Motor neuron (in vitro differentiated cells): Measurements from ENCODE around the gene PLCB1. TPM values are rescaled to one million over a fixed set of nuclear protein-coding genes. Genes with fewer than 3 reads are reported as not detected.

Experiments
- ATAC-seq, 8 experiments: fragments of 200-7000 bp; cut with Tn5 transposase; replicated peaks in 6 of 8; 2 replicates each; pipeline ENCODE4 v1.8.0; 2021; ENCODE audit warnings: mild to moderate bottlenecking in 8 of 8, moderate library complexity in 8 of 8
- H3K27ac ChIP-seq, 2 donors: fragments of 250-450 bp; sonication (Bioruptor Pico); 2 replicates each; pipeline ENCODE4 v1.9.0; 2021; ENCODE audit warnings: antibody characterized with exemption in 2 of 2, mild to moderate bottlenecking in 2 of 2, moderate library complexity in 1 of 2
- H3K4me1 ChIP-seq, 2 donors: fragments of 250-450 bp; sonication (Bioruptor Pico); replicated peaks in 1 of 2; 2 replicates each; pipeline ENCODE4 v1.6.1; 2021; ENCODE audit warnings: antibody characterized with exemption in 2 of 2, mild to moderate bottlenecking in 2 of 2, moderate library complexity in 1 of 2
- H3K4me3 ChIP-seq, 5 donors: fragments of 250-450 bp; sonication (Bioruptor Pico); 2 replicates each; pipeline ENCODE4 v1.9.0; 2021; ENCODE audit warnings: antibody characterized with exemption in 5 of 5, mild to moderate bottlenecking in 5 of 5, moderate library complexity in 4 of 5
- WGBS, 10 experiments: fragments of 450-650 bp; shearing (Covaris generic); methylation state at CpG; one replicate each; pipeline ENCODE4 v1.0.0; 2022; 5-methylcytosine and 5-hydroxymethylcytosine counted together
- in situ Hi-C, 9 experiments: fragments of 400-800 bp; cut with MboI; loops; one replicate each; pipeline ENCODE4 v1.15.0; 2021; ENCODE audit warnings: low sequenced_read_pairs in 9 of 9, low pct_unique_long_range_greater_than_20kb in 2 of 9; ENCODE audit not compliant: unreplicated experiment in 9 of 9
- total RNA-seq, 8 experiments: library from RNA; unstranded; fragments of 300-600 nt; gene quantifications; 2 replicates each; pipeline versions ENCODE4 v1.2.3 to v1.2.4, GENCODE V29; 2022

PLCB1 gene
- total RNA-seq, 8 experiments from 2014 or later: 7.7 to 65.5 (median 36.2) TPM

- peaks cover 18 to 25% of the 10 kb centered on the region in 2 donors for H3K4me1 ChIP-seq
Measured at GRCh38 chr20:8313073-8313472, 181.0 kb downstream of the PLCB1 start.

GRCh38 chr20:8315639-8316573, 183.8 kb downstream of the PLCB1 start:
- in situ Hi-C loops: loop anchor here in 1 of 9 experiments (10.0 kb wide), 1 partner anchor 69 kb away; no protein-coding TSS in a partner anchor
- peak in 1 of 8 experiments; percentile 9 for ATAC-seq
- WGBS, 10 experiments: 80 to 100% (median 93%) methylated on average over 1 to 10 of the region's 10 CpGs; no CpG with 5 or more reads in 1 of the 10 experiments
- no peak overlapping the region for H3K27ac ChIP-seq
- no peak overlapping the region for H3K4me3 ChIP-seq
- H3K4me1 ChIP-seq: peaks cover 0 to 2% of the 10 kb centered on the region in 2 donors

More at GRCh38 chr20:8313073-8313472, 181.0 kb downstream of the PLCB1 start:
- no peak overlapping the region for H3K4me3 ChIP-seq
- WGBS, 10 experiments: 71 to 100% (median 90%) methylated on average over 1 of the region's 1 CpG; no CpG with 5 or more reads in 6 of the 10 experiments
- in situ Hi-C loops: loop anchor here in 1 of 9 experiments (10.0 kb wide), 1 partner anchor 72 kb away; no protein-coding TSS in a partner anchor
- H3K27ac ChIP-seq: no peak overlapping the region
- no peak for ATAC-seq

GRCh38 chr20:8317448-8317847, 185.4 kb downstream of the PLCB1 start:
- peaks cover 0 to 6% of the 10 kb centered on the region in 2 donors for H3K4me1 ChIP-seq
- in situ Hi-C loops: loop anchor here in 1 of 9 experiments (10.0 kb wide), 1 partner anchor 67 kb away; no protein-coding TSS in a partner anchor
- no peak overlapping the region for H3K27ac ChIP-seq
- peak in 3 of 8 experiments; percentile 51 to 68 (median 56) for ATAC-seq
- no peak overlapping the region for H3K4me3 ChIP-seq
- 43 to 100% (median 83%) methylated on average over 1 of the region's 1 CpG; no CpG with 5 or more reads in 7 of the 10 experiments for whole genome bisulfite sequencing, 10 experiments

- in situ Hi-C loops: loop anchor here in 1 of 9 experiments (10.0 kb wide), 1 partner anchor 66 kb away; no protein-coding TSS in a partner anchor
- Histone ChIP-seq H3K27ac (no peak overlapping the region), H3K4me1 (peaks cover 9 to 13% of the 10 kb centered on the region in 2 donors), H3K4me3 (no peak overlapping the region)
- 83 to 100% (median 96%) methylated on average over 1 to 3 of the region's 3 CpGs; no CpG with 5 or more reads in 4 of the 10 experiments for WGBS, 10 experiments
- ATAC-seq: peak in 4 of 8 experiments; percentile 43 to 62 (median 58)
Measured at GRCh38 chr20:8318965-8319625, 187.0 kb downstream of the PLCB1 start.

- in situ Hi-C loops: no loop called here
- H3K4me3 ChIP-seq: no peak overlapping the region
- H3K27ac ChIP-seq: no peak overlapping the region
- H3K4me1 ChIP-seq: peaks cover 9 to 13% of the 10 kb centered on the region in 2 donors
- no peak for ATAC-seq
- 80 to 100% (median 95%) methylated on average over 1 of the region's 1 CpG; no CpG with 5 or more reads in 6 of the 10 experiments for WGBS, 10 experiments
Measured at GRCh38 chr20:8320306-8320705, 188.2 kb downstream of the PLCB1 start.

- WGBS, 10 experiments: 76 to 98% (median 85%) methylated on average over 2 to 4 of the region's 4 CpGs
Measured at GRCh38 chr20:8321001-8321400, 188.9 kb downstream of the PLCB1 start.

GRCh38 chr20:8322662-8323217, 190.7 kb downstream of the PLCB1 start:
- 20 to 100% (median 63%) methylated on average over 1 to 5 of the region's 5 CpGs for WGBS, 10 experiments
- in situ Hi-C loops: no loop called here
- ATAC-seq: peak in 4 of 8 experiments; percentile 29 to 74 (median 54)
- no peak overlapping the region for H3K27ac ChIP-seq
- peaks cover 9 to 11% of the 10 kb centered on the region in 2 donors for H3K4me1 ChIP-seq
- H3K4me3 ChIP-seq: no peak overlapping the region

More at GRCh38 chr20:8321001-8321400, 188.9 kb downstream of the PLCB1 start:
- in situ Hi-C loops: no loop called here
- no peak overlapping the region for H3K27ac ChIP-seq
- peaks cover 9 to 11% of the 10 kb centered on the region in 2 donors for H3K4me1 ChIP-seq
- no peak for ATAC-seq
- no peak overlapping the region for H3K4me3 ChIP-seq

GRCh38 chr20:8326191-8326590, 194.1 kb downstream of the PLCB1 start:
- in situ Hi-C loops: no loop called here

GRCh38 chr20:8326899-8327298, 194.8 kb downstream of the PLCB1 start:
- 80 to 100% (median 100%) methylated on average over 1 to 5 of the region's 5 CpGs; no CpG with 5 or more reads in 1 of the 10 experiments for WGBS, 10 experiments
- no peak overlapping the region for H3K4me3 ChIP-seq
- no peak for ATAC-seq
- no peak overlapping the region for H3K27ac ChIP-seq
- peaks cover 28 to 36% of the 10 kb centered on the region in 2 donors for H3K4me1 ChIP-seq
- in situ Hi-C loops: no loop called here

More at GRCh38 chr20:8326191-8326590, 194.1 kb downstream of the PLCB1 start:
- Histone ChIP-seq H3K4me1 (peaks cover 25 to 29% of the 10 kb centered on the region in 2 donors), H3K27ac (no peak overlapping the region), H3K4me3 (no peak overlapping the region)
- 69 to 95% (median 82%) methylated on average over 2 to 3 of the region's 3 CpGs for WGBS, 10 experiments
- ATAC-seq: no peak

- Histone ChIP-seq H3K27ac (no peak overlapping the region), H3K4me1 (peaks cover 22 to 30% of the 10 kb centered on the region in 2 donors), H3K4me3 (no peak overlapping the region)
- in situ Hi-C loops: no loop called here
- WGBS, 10 experiments: 27 to 100% (median 100%) methylated on average over 1 of the region's 1 CpG; no CpG with 5 or more reads in 1 of the 10 experiments
- no peak for ATAC-seq
Measured at GRCh38 chr20:8328189-8328588, 196.1 kb downstream of the PLCB1 start.

- H3K27ac ChIP-seq: peak overlapping the region; percentile 30 to 32
- in situ Hi-C loops: no loop called here
Measured at GRCh38 chr20:8330319-8330784, 198.3 kb downstream of the PLCB1 start.

More at GRCh38 chr20:8330319-8330784, 198.3 kb downstream of the PLCB1 start:
- peaks cover 19 to 30% of the 10 kb centered on the region in 2 donors for H3K4me1 ChIP-seq
- WGBS, 10 experiments: 20 to 100% (median 56%) methylated on average over 1 to 3 of the region's 3 CpGs
- H3K4me3 ChIP-seq: no peak overlapping the region
- peak in 5 of 8 experiments; percentile 80 to 91 (median 88) for ATAC-seq
